ENCODE results near the gene SASS6. TPM values are rescaled to one million over a fixed set of nuclear protein-coding genes. Genes with fewer than 3 reads are reported as not detected.

The SASS6 gene
- total RNA-seq, 1 experiment from 2014 or later = 8.7 TPM

DNA sequence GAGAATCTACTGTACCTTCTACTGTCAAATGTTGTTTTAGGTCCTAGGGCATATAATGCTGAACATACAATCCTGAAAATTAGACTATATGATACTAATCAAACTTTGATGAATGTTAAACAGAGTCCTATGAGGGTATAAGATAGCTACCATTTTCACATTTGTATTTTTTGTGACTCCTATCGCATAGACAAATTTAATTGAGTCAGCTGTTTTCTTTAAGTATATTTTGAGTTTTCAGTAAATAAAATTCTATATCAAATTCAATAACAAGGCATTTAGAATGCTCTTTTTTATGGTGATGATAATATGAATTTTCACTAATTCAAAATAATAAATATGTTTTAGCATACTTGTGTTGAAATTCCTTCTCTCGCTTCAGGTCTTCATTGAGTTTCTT is 35.3 kb upstream of the SASS6 start:
- no peak overlapping the region for H3K27ac ChIP-seq
- no peaks in the 10 kb centered on the region for H3K36me3 ChIP-seq (ENCODE audit: low read depth)
- H3K27me3 ChIP-seq (ENCODE audit: insufficient read depth, low read depth) = no peaks in the 10 kb centered on the region
- H3K4me3 ChIP-seq = no peak overlapping the region
- DNase-seq = peak in 1 of 2 experiments; percentile 31
- no peak overlapping the region for H3K4me2 ChIP-seq
- H3K9me3 ChIP-seq (ENCODE audit: insufficient read depth, low read depth) = no peaks in the 10 kb centered on the region
- H3K79me2 ChIP-seq (ENCODE audit: low read depth) = no peaks in the 10 kb centered on the region
- intact Hi-C loops (cut with micrococcal nuclease; ENCODE audit: unreplicated experiment) = no loop called here
- no TSS peak for BruUV-seq (replicated peaks)
- H3K9me2 ChIP-seq (ENCODE audit: insufficient read depth) = no peaks in the 10 kb centered on the region
- H2AFZ ChIP-seq = no peak overlapping the region
- TF ChIP-seq EZH2 (IDR thresholded peaks at IDR 0.05; ENCODE audit: low read depth) = no peak
- TF ChIP-seq, protein P1, sequence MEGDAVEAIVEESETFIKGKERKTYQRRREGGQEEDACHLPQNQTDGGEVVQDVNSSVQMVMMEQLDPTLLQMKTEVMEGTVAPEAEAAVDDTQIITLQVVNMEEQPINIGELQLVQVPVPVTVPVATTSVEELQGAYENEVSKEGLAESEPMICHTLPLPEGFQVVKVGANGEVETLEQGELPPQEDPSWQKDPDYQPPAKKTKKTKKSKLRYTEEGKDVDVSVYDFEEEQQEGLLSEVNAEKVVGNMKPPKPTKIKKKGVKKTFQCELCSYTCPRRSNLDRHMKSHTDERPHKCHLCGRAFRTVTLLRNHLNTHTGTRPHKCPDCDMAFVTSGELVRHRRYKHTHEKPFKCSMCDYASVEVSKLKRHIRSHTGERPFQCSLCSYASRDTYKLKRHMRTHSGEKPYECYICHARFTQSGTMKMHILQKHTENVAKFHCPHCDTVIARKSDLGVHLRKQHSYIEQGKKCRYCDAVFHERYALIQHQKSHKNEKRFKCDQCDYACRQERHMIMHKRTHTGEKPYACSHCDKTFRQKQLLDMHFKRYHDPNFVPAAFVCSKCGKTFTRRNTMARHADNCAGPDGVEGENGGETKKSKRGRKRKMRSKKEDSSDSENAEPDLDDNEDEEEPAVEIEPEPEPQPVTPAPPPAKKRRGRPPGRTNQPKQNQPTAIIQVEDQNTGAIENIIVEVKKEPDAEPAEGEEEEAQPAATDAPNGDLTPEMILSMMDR (conservative IDR thresholded peaks at IDR 0.05) = no peak
- no peaks in the 10 kb centered on the region for H3K4me1 ChIP-seq (replicated peaks; ENCODE audit: insufficient read depth)
- ChIA-PET CTCF (no interaction called here), POLR2A (ENCODE audit: unreplicated experiment) (no interaction called here)
- H3F3A ChIP-seq (ENCODE audit: insufficient read depth, low read depth) = no peaks in the 10 kb centered on the region
- H4K20me1 ChIP-seq (ENCODE audit: insufficient read depth) = no peaks in the 10 kb centered on the region

- no peak for DNase-seq
- intact Hi-C loops (cut with micrococcal nuclease; ENCODE audit: unreplicated experiment) = no loop called here
- H3K27ac ChIP-seq = no peak overlapping the region
- H3F3A ChIP-seq (ENCODE audit: insufficient read depth, low read depth) = no peaks in the 10 kb centered on the region
- no peaks in the 10 kb centered on the region for H3K36me3 ChIP-seq (ENCODE audit: low read depth)
- no peaks in the 10 kb centered on the region for H3K79me2 ChIP-seq (ENCODE audit: low read depth)
- H3K4me3 ChIP-seq = no peak overlapping the region
- no peaks in the 10 kb centered on the region for H4K20me1 ChIP-seq (ENCODE audit: insufficient read depth)
- H3K4me2 ChIP-seq = no peak overlapping the region
- H3K4me1 ChIP-seq (replicated peaks; ENCODE audit: insufficient read depth) = no peaks in the 10 kb centered on the region
- no peaks in the 10 kb centered on the region for H3K9me3 ChIP-seq (ENCODE audit: insufficient read depth, low read depth)
- no peaks in the 10 kb centered on the region for H3K27me3 ChIP-seq (ENCODE audit: insufficient read depth, low read depth)
- H3K9me2 ChIP-seq (ENCODE audit: insufficient read depth) = no peaks in the 10 kb centered on the region
- BruUV-seq (replicated peaks) = no TSS peak
- H2AFZ ChIP-seq = no peak overlapping the region
- no peak for TF ChIP-seq EZH2 (IDR thresholded peaks at IDR 0.05; ENCODE audit: low read depth)
- TF ChIP-seq, protein P1 (conservative IDR thresholded peaks at IDR 0.05) = no peak
- CTCF ChIA-PET = no interaction called here
- POLR2A ChIA-PET (ENCODE audit: unreplicated experiment) = no interaction called here
Observed at GRCh38 chr1:100164702-100165101, 32.0 kb upstream of the SASS6 start.

GRCh38 chr1:100164216-100164615 is 31.5 kb upstream of the SASS6 start:
- intact Hi-C loops (cut with micrococcal nuclease; ENCODE audit: unreplicated experiment) = no loop called here
- no peak overlapping the region for H2AFZ ChIP-seq
- H3K4me3 ChIP-seq = no peak overlapping the region
- no peaks in the 10 kb centered on the region for H3K9me2 ChIP-seq (ENCODE audit: insufficient read depth)
- no peak overlapping the region for H3K27ac ChIP-seq
- H3K27me3 ChIP-seq (ENCODE audit: insufficient read depth, low read depth) = no peaks in the 10 kb centered on the region
- no peaks in the 10 kb centered on the region for H4K20me1 ChIP-seq (ENCODE audit: insufficient read depth)
- no TSS peak for BruUV-seq (replicated peaks)
- H3K79me2 ChIP-seq (ENCODE audit: low read depth) = no peaks in the 10 kb centered on the region
- H3K4me2 ChIP-seq = no peak overlapping the region
- ChIA-PET CTCF (no interaction called here), POLR2A (ENCODE audit: unreplicated experiment) (no interaction called here)
- TF ChIP-seq, protein P1 (conservative IDR thresholded peaks at IDR 0.05) = no peak
- TF ChIP-seq EZH2 (IDR thresholded peaks at IDR 0.05; ENCODE audit: low read depth) = no peak
- H3K4me1 ChIP-seq (replicated peaks; ENCODE audit: insufficient read depth) = no peaks in the 10 kb centered on the region
- no peak for DNase-seq
- no peaks in the 10 kb centered on the region for H3F3A ChIP-seq (ENCODE audit: insufficient read depth, low read depth)
- no peaks in the 10 kb centered on the region for H3K36me3 ChIP-seq (ENCODE audit: low read depth)
- no peaks in the 10 kb centered on the region for H3K9me3 ChIP-seq (ENCODE audit: insufficient read depth, low read depth)

Data from PC-9 (cell line).